ENCODE data around the gene ARL9. TPM values are rescaled to one million over a fixed set of nuclear protein-coding genes. Genes with fewer than 3 reads are reported as not detected.

ARL9 gene
- total and polyA plus RNA-seq, 9 of the 15 experiments (the other 6 are each of a cell fraction or from before 2014, with no cell fraction given) = 0.10 to 0.15 (median 0.11) TPM; not detected in 6

GRCh38 chr4:56467284-56468096 lies 38.1 kb upstream of the ARL9 start, which contains the start of gene SRP72 (continued):
- peak; percentile 12 for TF ChIP-seq SAP30 (IDR thresholded peaks at IDR 0.05; ENCODE audit: borderline replicate concordance, insufficient read depth, low read depth, low read length, poor library complexity, severe bottlenecking)
- TF ChIP-seq NRF1 (conservative IDR thresholded peaks at IDR 0.05 in 1 of 2, IDR thresholded peaks at IDR 0.05 in 1 of 2) = peak; percentile 47 to 52
- TF ChIP-seq IFI16 (CRISPR knock-in tag; IDR thresholded peaks at IDR 0.05) = no peak
- TF ChIP-seq SMARCA4 (IDR thresholded peaks at IDR 0.05) = no peak; the same call in 1 of the 2 replicates
- TF ChIP-seq KDM4B (IDR thresholded peaks at IDR 0.05; ENCODE audit: borderline replicate concordance in 2 of 2, low read depth in 1 of 2) = peak in 1 of 2 experiments; percentile 79; a peak in 1 of 4 replicates
- no peak for TF ChIP-seq ARID3B (CRISPR knock-in tag; IDR thresholded peaks at IDR 0.05; ENCODE audit: borderline replicate concordance)
- 0 out of 2 replicates have a peak, but pooled peaks have one; percentile 23 for TF ChIP-seq LEF1 (IDR thresholded peaks at IDR 0.05)
- TF ChIP-seq USF1 (CRISPR knock-in tag; IDR thresholded peaks at IDR 0.05) = peak; percentile 37; the same call in 1 of the 2 replicates
- TF ChIP-seq ZBTB7A (IDR thresholded peaks at IDR 0.05; ENCODE audit: borderline replicate concordance, control insufficient read depth, low read depth, low read length) = peak; percentile 90
- TF ChIP-seq PHF20 (IDR thresholded peaks at IDR 0.05; ENCODE audit: partially characterized antibody) = peak; percentile 54
- peak; percentile 98 for TF ChIP-seq POLR2B (IDR thresholded peaks at IDR 0.05; ENCODE audit: low read depth, partially characterized antibody)
- no peak for TF ChIP-seq FOXM1 (IDR thresholded peaks at IDR 0.05; ENCODE audit: low read depth)
- TF ChIP-seq FOXM1 (CRISPR knock-in tag; IDR thresholded peaks at IDR 0.05; ENCODE audit: low read depth) = peak; percentile 42; the same call in 1 of the 2 replicates

All from K562 (cell line).